Smooth muscle cell (in vitro differentiated cells): ENCODE results near the gene VHLL. TPM values are rescaled to one million over a fixed set of nuclear protein-coding genes. Genes with fewer than 3 reads are reported as not detected.

Source experiments
- DNase-seq: peaks from one replicate; lab custom pipeline; 2025; ENCODE audit not compliant: unreplicated experiment; lab: John Stamatoyannopoulos, UW
- H2AFZ ChIP-seq: fragments of 200-600 bp; sonication (generic); 2 replicates; pipeline ENCODE4 v1.6.0; 2016; ENCODE audit warnings: antibody characterized with exemption, low read depth, mild to moderate bottlenecking
- H3F3A ChIP-seq: fragments of 200-600 bp; sonication (generic); 2 replicates; pipeline ENCODE4 v1.6.0; 2017; ENCODE audit warnings: antibody characterized with exemption, low read depth
- H3K27ac ChIP-seq: fragments of 200-600 bp; sonication (generic); 2 replicates; pipeline ENCODE4 v1.5.1; 2016; ENCODE audit warnings: low read depth, mild to moderate bottlenecking
- H3K27me3 ChIP-seq: fragments of 200-600 bp; sonication (generic); 2 replicates; pipeline ENCODE4 v1.6.1; 2016; ENCODE audit warnings: low read depth, mild to moderate bottlenecking
- H3K36me3 ChIP-seq: fragments of 200-600 bp; sonication (generic); 2 replicates; pipeline ENCODE4 v1.5.1; 2016; ENCODE audit warnings: low read depth
- H3K4me1 ChIP-seq: fragments of 200-600 bp; sonication (generic); 2 replicates; pipeline ENCODE4 v1.5.1; 2016; ENCODE audit warnings: low read depth
- H3K4me2 ChIP-seq: fragments of 200-600 bp; sonication (generic); 2 replicates; pipeline ENCODE4 v1.6.0; 2016; ENCODE audit warnings: mild to moderate bottlenecking
- H3K4me3 ChIP-seq: fragments of 200-600 bp; sonication (generic); 2 replicates; pipeline ENCODE4 v1.5.1; 2016; ENCODE audit warnings: mild to moderate bottlenecking
- H3K79me2 ChIP-seq: fragments of 200-600 bp; sonication (generic); 2 replicates; pipeline ENCODE4 v1.6.0; 2016; ENCODE audit warnings: low read depth, mild to moderate bottlenecking
- H3K9ac ChIP-seq: fragments of 200-600 bp; sonication (generic); 2 replicates; pipeline ENCODE4 v1.6.0; 2016; ENCODE audit warnings: low read depth
- H3K9me3 ChIP-seq: fragments of 200-600 bp; sonication (generic); replicated peaks from 2 replicates; pipeline ENCODE4 v1.5.1; 2016; ENCODE audit warnings: low read depth
- H4K20me1 ChIP-seq: fragments of 200-600 bp; sonication (generic); 2 replicates; pipeline ENCODE4 v1.6.0; 2016; ENCODE audit warnings: low read depth
- WGBS: methylation state at CpG from one replicate; pipeline ENCODE4 v1.1.7; 2016; ENCODE audit warnings: low lambda C conversion rate; 5-methylcytosine and 5-hydroxymethylcytosine counted together
- polyA plus RNA-seq: library from polyadenylated mRNA; unstranded; fragments of >200 nt; fragmentation: Nextera tagmentation; extraction: Ambion mirVana; gene quantifications from 2 replicates; pipeline ENCODE4 v1.2.1, GENCODE V29; 2016
- total RNA-seq: library from RNA; depleted of rRNA; stranded (reverse); fragments of >200 nt; gene quantifications from 2 replicates; pipeline ENCODE4 v1.2.3, GENCODE V29; 2014
- TF ChIP-seq, protein P1 (sequence below): fragments of 200-600 bp; sonication (generic); IDR thresholded peaks from 2 replicates; pipeline ENCODE4 v1.5.1; 2017; ENCODE audit warnings: borderline replicate concordance, mild to moderate bottlenecking, antibody characterized with exemption; ENCODE audit not compliant: insufficient read depth, poor library complexity, severe bottlenecking

VHLL gene
- total and polyA plus RNA-seq, 2 experiments from 2014 or later, result not detected

DNA sequence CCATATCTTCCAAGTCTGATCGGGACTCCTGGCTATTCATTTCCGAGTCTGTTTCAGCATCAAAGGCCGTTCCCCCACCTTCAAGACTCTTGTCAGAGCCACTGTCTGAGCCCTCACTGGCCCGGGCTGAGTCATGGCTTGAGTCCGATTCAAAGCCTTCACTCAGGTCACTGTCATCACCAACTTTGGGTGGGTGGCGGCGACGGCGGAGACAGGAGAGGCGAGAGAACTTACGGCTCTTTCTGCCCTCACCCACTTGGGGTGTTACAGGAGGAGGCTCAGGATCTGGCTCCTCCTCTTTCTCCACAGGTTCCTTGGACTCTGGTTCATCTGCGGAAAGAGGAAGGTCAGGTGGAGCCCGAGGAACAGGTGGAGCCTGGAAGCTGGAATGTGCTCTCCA, 33.1 kb downstream of the VHLL start:
- TF ChIP-seq, protein P1, sequence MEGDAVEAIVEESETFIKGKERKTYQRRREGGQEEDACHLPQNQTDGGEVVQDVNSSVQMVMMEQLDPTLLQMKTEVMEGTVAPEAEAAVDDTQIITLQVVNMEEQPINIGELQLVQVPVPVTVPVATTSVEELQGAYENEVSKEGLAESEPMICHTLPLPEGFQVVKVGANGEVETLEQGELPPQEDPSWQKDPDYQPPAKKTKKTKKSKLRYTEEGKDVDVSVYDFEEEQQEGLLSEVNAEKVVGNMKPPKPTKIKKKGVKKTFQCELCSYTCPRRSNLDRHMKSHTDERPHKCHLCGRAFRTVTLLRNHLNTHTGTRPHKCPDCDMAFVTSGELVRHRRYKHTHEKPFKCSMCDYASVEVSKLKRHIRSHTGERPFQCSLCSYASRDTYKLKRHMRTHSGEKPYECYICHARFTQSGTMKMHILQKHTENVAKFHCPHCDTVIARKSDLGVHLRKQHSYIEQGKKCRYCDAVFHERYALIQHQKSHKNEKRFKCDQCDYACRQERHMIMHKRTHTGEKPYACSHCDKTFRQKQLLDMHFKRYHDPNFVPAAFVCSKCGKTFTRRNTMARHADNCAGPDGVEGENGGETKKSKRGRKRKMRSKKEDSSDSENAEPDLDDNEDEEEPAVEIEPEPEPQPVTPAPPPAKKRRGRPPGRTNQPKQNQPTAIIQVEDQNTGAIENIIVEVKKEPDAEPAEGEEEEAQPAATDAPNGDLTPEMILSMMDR, result no peak
- H3K36me3 ChIP-seq, result peaks cover 14% of the 10 kb centered on the region
- H3K4me2 ChIP-seq, result no peak overlapping the region
- 94% methylated on average over 13 of the region's 13 CpGs for WGBS
- no peak for DNase-seq
- H3K27me3 ChIP-seq, result no peaks in the 10 kb centered on the region
- H3F3A ChIP-seq, result no peaks in the 10 kb centered on the region
- no peak overlapping the region for H2AFZ ChIP-seq
- H3K9me3 ChIP-seq, result no peaks in the 10 kb centered on the region
- no peak overlapping the region for H3K27ac ChIP-seq
- H3K4me3 ChIP-seq, result no peak overlapping the region
- peaks cover 9% of the 10 kb centered on the region for H4K20me1 ChIP-seq
- H3K9ac ChIP-seq, result no peak overlapping the region
- H3K79me2 ChIP-seq, result no peaks in the 10 kb centered on the region
- H3K4me1 ChIP-seq, result no peaks in the 10 kb centered on the region

DNA sequence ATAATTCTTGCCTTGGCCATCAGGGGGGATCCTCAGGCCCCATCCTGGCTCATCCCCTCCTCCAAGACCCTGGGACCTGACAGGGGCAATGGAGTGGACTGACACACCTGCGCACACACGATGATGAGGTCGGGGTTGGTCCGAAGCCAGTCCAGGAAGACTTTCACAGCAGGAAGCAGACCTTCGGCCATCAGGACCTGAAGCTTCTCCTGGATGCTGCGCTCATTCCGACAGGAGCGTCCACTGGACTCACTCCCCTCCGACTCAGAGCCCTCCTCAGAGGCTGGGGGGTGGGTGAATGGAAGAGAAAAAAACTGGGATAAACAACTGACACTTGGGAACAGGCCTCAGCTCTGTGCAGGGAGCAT, 35.8 kb downstream of the VHLL start:
- TF ChIP-seq, protein P1, result no peak
- H3K27ac ChIP-seq, result no peak overlapping the region
- no peaks in the 10 kb centered on the region for H3K4me1 ChIP-seq
- H3K4me2 ChIP-seq, result no peak overlapping the region
- no peak for DNase-seq
- H3K36me3 ChIP-seq, result peaks cover 14% of the 10 kb centered on the region
- H3K9me3 ChIP-seq, result no peaks in the 10 kb centered on the region
- H3K9ac ChIP-seq, result no peak overlapping the region
- H2AFZ ChIP-seq, result no peak overlapping the region
- H3K4me3 ChIP-seq, result no peak overlapping the region
- H3K27me3 ChIP-seq, result no peaks in the 10 kb centered on the region
- H3K79me2 ChIP-seq, result no peaks in the 10 kb centered on the region
- H3F3A ChIP-seq, result no peaks in the 10 kb centered on the region
- 94% methylated on average over 9 of the region's 9 CpGs for WGBS
- peaks cover 2% of the 10 kb centered on the region for H4K20me1 ChIP-seq

DNA sequence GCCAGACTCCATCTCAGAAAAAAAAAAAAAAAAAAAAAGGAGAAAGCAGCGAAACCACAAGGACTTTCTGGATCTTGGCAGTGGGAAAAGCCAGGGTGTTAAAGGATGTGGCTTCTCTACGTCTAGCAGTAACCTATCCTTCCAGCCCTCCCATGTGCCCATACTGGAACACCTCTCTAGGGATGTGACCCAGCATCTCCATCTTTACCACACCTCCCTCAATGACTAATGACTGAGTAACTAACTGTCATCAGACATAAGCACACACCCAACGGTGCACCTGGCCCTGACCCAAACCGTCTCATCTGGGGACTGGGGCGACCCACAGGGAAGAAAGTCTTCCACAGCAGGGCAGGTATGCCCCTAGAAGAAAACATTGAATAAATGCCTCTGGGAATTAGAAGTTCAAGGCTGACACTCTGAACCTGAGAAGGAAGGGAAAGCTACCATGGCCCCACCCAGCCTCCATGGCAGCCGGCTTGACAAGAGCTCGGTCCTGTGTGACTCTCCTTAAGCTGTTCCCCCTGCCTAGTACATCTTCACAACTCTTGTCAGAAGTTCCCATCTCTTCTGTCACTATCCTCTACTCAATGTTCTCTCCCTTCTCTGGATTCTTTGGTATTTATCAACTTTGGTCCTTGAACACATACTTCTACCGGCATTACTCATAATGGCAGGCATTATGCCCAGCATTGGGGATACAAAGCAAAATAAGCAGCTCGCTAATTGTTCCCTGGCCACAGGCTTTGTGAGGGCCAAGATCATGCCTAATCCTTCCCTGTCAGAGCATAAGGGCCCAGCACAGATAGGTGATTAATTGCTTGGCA, 36.4 kb downstream of the VHLL start:
- Histone ChIP-seq H3K4me2 (no peak overlapping the region), H3K36me3 (peaks cover 14% of the 10 kb centered on the region), H3K4me1 (no peaks in the 10 kb centered on the region), H4K20me1 (peaks cover 4% of the 10 kb centered on the region), H3K27me3 (no peaks in the 10 kb centered on the region), H3K4me3 (no peak overlapping the region), H3K9me3 (no peaks in the 10 kb centered on the region), H2AFZ (no peak overlapping the region), H3K9ac (no peak overlapping the region), H3F3A (no peaks in the 10 kb centered on the region), H3K27ac (no peak overlapping the region), H3K79me2 (no peaks in the 10 kb centered on the region)
- DNase-seq, result no peak
- WGBS, result 89% methylated on average over 9 of the region's 9 CpGs
- TF ChIP-seq, protein P1, result no peak

DNA sequence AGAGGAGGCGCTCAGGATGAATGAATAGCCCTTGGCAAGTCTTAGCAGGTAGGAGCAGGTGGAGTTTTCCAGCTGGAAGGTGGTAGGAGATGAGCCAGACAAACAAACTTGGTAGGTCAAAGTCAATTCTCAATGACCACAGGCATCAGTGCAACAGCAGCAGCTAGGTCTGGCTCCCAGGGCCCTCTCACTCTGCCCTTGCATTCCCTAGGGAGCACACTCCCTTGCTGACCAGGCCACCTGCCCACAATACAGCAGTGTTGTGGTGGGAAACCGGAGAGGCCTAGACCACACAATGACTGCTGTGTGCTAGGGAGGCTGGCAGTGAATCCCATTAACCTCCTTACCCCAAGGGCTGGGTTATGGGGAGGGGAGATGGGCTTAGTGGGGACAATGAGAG, 38.2 kb downstream of the VHLL start:
- no peak overlapping the region for H3K9ac ChIP-seq
- H4K20me1 ChIP-seq, result peaks cover 4% of the 10 kb centered on the region
- no peak overlapping the region for H3K4me2 ChIP-seq
- 100% methylated on average over 2 of the region's 2 CpGs for WGBS
- H3K27ac ChIP-seq, result no peak overlapping the region
- H3K4me1 ChIP-seq, result no peaks in the 10 kb centered on the region
- H3K79me2 ChIP-seq, result no peaks in the 10 kb centered on the region
- H2AFZ ChIP-seq, result no peak overlapping the region
- TF ChIP-seq, protein P1, result no peak
- H3K9me3 ChIP-seq, result no peaks in the 10 kb centered on the region
- no peak for DNase-seq
- peaks cover 3% of the 10 kb centered on the region for H3K36me3 ChIP-seq
- H3K4me3 ChIP-seq, result no peak overlapping the region
- H3F3A ChIP-seq, result no peaks in the 10 kb centered on the region
- no peaks in the 10 kb centered on the region for H3K27me3 ChIP-seq
